Measurements from ENCODE around the gene SMAD3. TPM values are rescaled to one million over a fixed set of nuclear protein-coding genes. Genes with fewer than 3 reads are reported as not detected.

The SMAD3 gene
- total and polyA plus RNA-seq, 2 of the 8 experiments (the other 6 are each of a cell fraction or from before 2014, with no cell fraction given), result 10.1 to 12.4 TPM

- H3K4me3 ChIP-seq (ENCODE audit: extremely low read depth in 1 of 4, insufficient read depth in 2 of 4, low read depth in 3 of 4, low read length in 4 of 4), result no peak overlapping the region
- H3K27ac ChIP-seq (ENCODE audit: low read depth, low read length), result no peak overlapping the region
- H3K36me3 ChIP-seq (ENCODE audit: control insufficient read depth in 2 of 4, insufficient read depth in 4 of 4, low read length in 3 of 4), result no peaks in the 10 kb centered on the region; a peak in 1 of 8 replicates
- H2BK5ac ChIP-seq (ENCODE audit: low read depth, low read length), result no peak overlapping the region
- no peaks in the 10 kb centered on the region for H3K23me2 ChIP-seq (ENCODE audit: low read depth, low read length)
- H4K8ac ChIP-seq (ENCODE audit: extremely low read depth, insufficient read depth, low read length), result no peak overlapping the region
- H2BK12ac ChIP-seq (ENCODE audit: low read depth, low read length), result no peak overlapping the region
- DNase-seq (ENCODE audit: low read depth in 1 of 2, low spot score in 2 of 2) (no peak), FAIRE-seq (no peak)
- peaks cover 2% of the 10 kb centered on the region; the same call in 1 of the 2 replicates for H3K79me1 ChIP-seq (ENCODE audit: low read depth, low read length)
- H2BK20ac ChIP-seq (ENCODE audit: low read length), result no peak overlapping the region
- no peak overlapping the region for H4K5ac ChIP-seq (ENCODE audit: insufficient read length, low read depth, low read length)
- no peak overlapping the region for H3K56ac ChIP-seq (replicated peaks; ENCODE audit: insufficient read length, low read depth, low read length)
- no peak overlapping the region for H3K4me2 ChIP-seq (ENCODE audit: insufficient read depth in 1 of 2, low read depth in 2 of 2, low read length in 2 of 2)
- peaks cover 0 to 3% of the 10 kb centered on the region in 2 experiments for H4K20me1 ChIP-seq (replicated peaks in 1 of 2; ENCODE audit: control insufficient read depth in 1 of 2, insufficient read depth in 2 of 2, low read length in 2 of 2)
- H2AFZ ChIP-seq (ENCODE audit: low read length), result no peak overlapping the region
- no peak overlapping the region for H3K14ac ChIP-seq (ENCODE audit: insufficient read length)
- no peak overlapping the region for H3K4ac ChIP-seq (replicated peaks; ENCODE audit: insufficient read length, low read depth, low read length)
- H3K9me3 ChIP-seq (ENCODE audit: insufficient read depth in 2 of 2, low read depth in 1 of 2, low read length in 1 of 2), result no peaks in the 10 kb centered on the region
- no peak overlapping the region for H2BK15ac ChIP-seq (ENCODE audit: low read length)
- no peak overlapping the region for H3K9ac ChIP-seq (replicated peaks in 1 of 4; ENCODE audit: extremely low read depth in 1 of 4, low read depth in 3 of 4, low read length in 3 of 4)
- H2AK5ac ChIP-seq (ENCODE audit: low read depth, low read length), result no peak overlapping the region
- CTCF ChIA-PET (ENCODE audit: partially characterized antibody), result interaction anchor here (0.7 to 1.8 kb wide), 6 partner anchors 8 to 236 kb away, joined by 3 to 10 read pairs (median 4); no protein-coding TSS in a partner anchor
- no peak overlapping the region for H4K91ac ChIP-seq (replicated peaks; ENCODE audit: insufficient read length, low read length)
- no peaks in the 10 kb centered on the region for H3K27me3 ChIP-seq (replicated peaks in 1 of 4; ENCODE audit: control insufficient read depth in 3 of 4, extremely low read depth in 1 of 4, insufficient read depth in 3 of 4, low read length in 3 of 4)
- H2BK120ac ChIP-seq (replicated peaks; ENCODE audit: low read depth, low read length), result no peak overlapping the region
- no peak overlapping the region for H3K23ac ChIP-seq (ENCODE audit: insufficient read length)
- no peak for TF ChIP-seq SIX5 (IDR thresholded peaks at IDR 0.05; ENCODE audit: low read depth, low read length)
- TF ChIP-seq ATF2 (IDR thresholded peaks at IDR 0.05; ENCODE audit: low read length), result no peak
- no peak for TF ChIP-seq CBX5 (IDR thresholded peaks at IDR 0.05; ENCODE audit: low read depth, low read length)
- no peak for TF ChIP-seq POU5F1 (IDR thresholded peaks at IDR 0.05; ENCODE audit: low read depth, low read length)
- no peak for TF ChIP-seq TEAD4 (IDR thresholded peaks at IDR 0.05; ENCODE audit: low read depth, low read length)
- H3K18ac ChIP-seq (ENCODE audit: extremely low read depth, low read length), result no peak overlapping the region
- POLR2A ChIA-PET (ENCODE audit: partially characterized antibody), result no interaction called here
- peaks cover 4 to 20% (median 12%) of the 10 kb centered on the region in 4 experiments for H3K4me1 ChIP-seq (replicated peaks in 1 of 4; ENCODE audit: control insufficient read depth in 3 of 4, insufficient read depth in 4 of 4, low read length in 3 of 4)
- 91% methylated on average over 8 of the region's 9 CpGs; no CpG with 5 or more reads in 1 of the 2 experiments for WGBS, 2 experiments (ENCODE audit: extremely low coverage in 1 of 2, insufficient coverage in 1 of 2, insufficient read length in 1 of 2, insufficient replicate concordance in 2 of 2, low coverage in 1 of 2, low lambda C conversion rate in 2 of 2, missing lambda C conversion rate in 1 of 2)
- H3K79me2 ChIP-seq (ENCODE audit: control insufficient read depth in 1 of 2, insufficient read depth in 2 of 2, low read length in 2 of 2), result no peaks in the 10 kb centered on the region
Measured at GRCh38 chr15:67179411-67179995, 114.1 kb downstream of the SMAD3 start.

Measured in H1 (cell line).